H9 (cell line): ENCODE results near the gene TAS2R8. TPM values are rescaled to one million over a fixed set of nuclear protein-coding genes. Genes with fewer than 3 reads are reported as not detected.

Experiments
- DNase-seq: peaks from one replicate; pipeline ENCODE4 v3.0.0-alpha.2; 2017
- H2AFZ ChIP-seq: one replicate; pipeline ENCODE4 v1.6.1; 2013; ENCODE audit warnings: mild to moderate bottlenecking, low read length, control low read depth, moderate library complexity
- H2AK5ac ChIP-seq: 2 replicates; pipeline ENCODE4 v1.6.1; 2013; ENCODE audit warnings: low read length, control low read depth, mixed read lengths; ENCODE audit not compliant: insufficient read length
- H2BK120ac ChIP-seq: one replicate; pipeline ENCODE4 v1.6.1; 2013; ENCODE audit warnings: low read depth, mild to moderate bottlenecking, low read length, control low read depth, inconsistent platforms; ENCODE audit not compliant: poor library complexity, severe bottlenecking
- H2BK12ac ChIP-seq: 2 replicates; pipeline ENCODE4 v1.6.1; 2013; ENCODE audit warnings: low read length, control low read depth, mixed read lengths, low read depth; ENCODE audit not compliant: insufficient read length
- H2BK15ac ChIP-seq: 2 replicates; pipeline ENCODE4 v1.6.1; 2013; ENCODE audit warnings: low read depth, low read length, control low read depth
- H2BK20ac ChIP-seq: one replicate; pipeline ENCODE4 v1.6.1; 2013; ENCODE audit warnings: low read depth, mild to moderate bottlenecking, low read length, control low read depth, inconsistent platforms; ENCODE audit not compliant: poor library complexity, severe bottlenecking
- H2BK5ac ChIP-seq: 2 replicates; pipeline ENCODE4 v1.6.1; 2013; ENCODE audit warnings: low read length, control low read depth, mixed read lengths; ENCODE audit not compliant: insufficient read length
- H3K14ac ChIP-seq: 2 replicates; pipeline ENCODE4 v1.6.1; 2013; ENCODE audit warnings: low read length, control low read depth; ENCODE audit not compliant: insufficient read depth
- H3K18ac ChIP-seq: 2 replicates; pipeline ENCODE4 v1.6.1; 2013; ENCODE audit warnings: low read depth, mild to moderate bottlenecking, mixed read lengths, low read length, control low read depth; ENCODE audit not compliant: insufficient read length
- H3K23ac ChIP-seq: 2 replicates; pipeline ENCODE4 v1.6.1; 2013; ENCODE audit warnings: low read length, control low read depth, mixed read lengths, low read depth; ENCODE audit not compliant: insufficient read length
- H3K23me2 ChIP-seq: 2 replicates; pipeline ENCODE4 v1.6.1; 2013; ENCODE audit warnings: low read depth, mild to moderate bottlenecking, mixed read lengths, low read length, control low read depth; ENCODE audit not compliant: insufficient read length, poor library complexity, severe bottlenecking
- H3K27ac ChIP-seq: 2 replicates; pipeline ENCODE4 v1.5.1; 2013; ENCODE audit warnings: low read length, control low read depth, mixed read lengths, low read depth; ENCODE audit not compliant: insufficient read length
- H3K27me3 ChIP-seq: 2 replicates; pipeline ENCODE4 v1.6.1; 2013; ENCODE audit warnings: low read length, control low read depth, inconsistent platforms; ENCODE audit not compliant: insufficient read depth
- H3K4ac ChIP-seq: 2 replicates; pipeline ENCODE4 v1.6.1; 2013; ENCODE audit warnings: low read depth, mild to moderate bottlenecking, control low read depth, inconsistent platforms, low read length, moderate library complexity
- H3K4me1 ChIP-seq: 2 replicates; pipeline ENCODE4 v1.6.1; 2013; ENCODE audit warnings: low read length, control low read depth, inconsistent platforms; ENCODE audit not compliant: insufficient read depth
- H3K4me2 ChIP-seq: 2 replicates; pipeline ENCODE4 v1.6.1; 2013; ENCODE audit warnings: low read length, control low read depth, mixed read lengths; ENCODE audit not compliant: insufficient read length, insufficient read depth
- H3K56ac ChIP-seq: 2 replicates; pipeline ENCODE4 v1.6.1; 2013; ENCODE audit warnings: low read depth, mild to moderate bottlenecking, mixed read lengths, low read length, control low read depth; ENCODE audit not compliant: insufficient read length
- H3K79me1 ChIP-seq: 2 replicates; pipeline ENCODE4 v1.6.1; 2013; ENCODE audit warnings: low read depth, mild to moderate bottlenecking, moderate library complexity, low read length, control low read depth, inconsistent platforms; ENCODE audit not compliant: insufficient read depth, poor library complexity, severe bottlenecking
- H3K79me2 ChIP-seq: 2 replicates; pipeline ENCODE4 v1.6.1; 2013; ENCODE audit warnings: low read length, control low read depth, inconsistent platforms; ENCODE audit not compliant: insufficient read depth
- H3K9ac ChIP-seq: 2 replicates; pipeline ENCODE4 v1.6.1; 2013; ENCODE audit warnings: low read length, control low read depth, mixed read lengths; ENCODE audit not compliant: insufficient read length; ENCODE audit errors: extremely low read depth
- H3K9me3 ChIP-seq: one replicate; pipeline ENCODE4 v1.6.1; 2013; ENCODE audit warnings: low read depth, low read length, inconsistent platforms; ENCODE audit not compliant: control insufficient read depth
- H3T11ph ChIP-seq: one replicate; pipeline ENCODE4 v1.6.1; 2013; ENCODE audit warnings: mild to moderate bottlenecking, low read length, control low read depth, inconsistent platforms
- H4K20me1 ChIP-seq: one replicate; pipeline ENCODE4 v1.6.1; 2013; ENCODE audit not compliant: control insufficient read depth, insufficient read length, insufficient read depth
- H4K5ac ChIP-seq: 2 replicates; pipeline ENCODE4 v1.6.1; 2013; ENCODE audit warnings: low read depth, mild to moderate bottlenecking, mixed read lengths, low read length, control low read depth; ENCODE audit not compliant: insufficient read length
- H4K8ac ChIP-seq: replicated peaks from 2 replicates; pipeline ENCODE4 v1.6.1; 2013; ENCODE audit warnings: low read length, control low read depth, mixed read lengths, low read depth; ENCODE audit not compliant: insufficient read length
- H4K91ac ChIP-seq: 2 replicates; pipeline ENCODE4 v1.6.1; 2013; ENCODE audit warnings: low read depth, mild to moderate bottlenecking, moderate library complexity, mixed read lengths, low read length, control low read depth; ENCODE audit not compliant: insufficient read length
- H3K27ac Mint-ChIP-seq, 3 experiments: 2 replicates in 2 of 3; 3 replicates in 1 of 3; pipeline ENCODE4 v1.8.0; 2020 to 2021; ENCODE audit warnings: mixed read lengths in 3 of 3, mild to moderate bottlenecking in 1 of 3, moderate library complexity in 1 of 3
- H3K27me3 Mint-ChIP-seq: 2 replicates; pipeline ENCODE4 v1.8.0; 2021; ENCODE audit warnings: low read depth, mild to moderate bottlenecking, moderate library complexity, mixed read lengths
- H3K36me3 Mint-ChIP-seq, 3 experiments: 2 replicates in 2 of 3; 3 replicates in 1 of 3; pipeline ENCODE4 v1.8.0; 2020 to 2021; ENCODE audit warnings: low read depth in 3 of 3, mixed read lengths in 3 of 3; ENCODE audit not compliant: insufficient read depth in 1 of 3
- H3K4me1 Mint-ChIP-seq, 2 experiments: 2 replicates each; pipeline ENCODE4 v1.8.0; 2020; ENCODE audit warnings: mixed read lengths in 2 of 2
- H3K4me3 Mint-ChIP-seq, 2 experiments: 2 replicates in 1 of 2; 3 replicates in 1 of 2; pipeline ENCODE4 v1.8.0; 2020 to 2021; ENCODE audit warnings: mild to moderate bottlenecking in 2 of 2, mixed read lengths in 2 of 2, moderate library complexity in 1 of 2
- H3K9me3 Mint-ChIP-seq, 2 experiments: 2 replicates in 1 of 2; 3 replicates in 1 of 2; pipeline ENCODE4 v1.8.0; 2020; ENCODE audit warnings: mild to moderate bottlenecking in 2 of 2, mixed read lengths in 2 of 2, moderate library complexity in 1 of 2
- total RNA-seq: library from RNA; stranded (reverse); gene quantifications from 2 replicates; pipeline ENCODE4 v1.2.1, GENCODE V29; 2021
- TF ChIP-seq, protein P1 (sequence below): fragments of 200-600 bp; sonication (generic); conservative IDR thresholded peaks from 3 replicates; pipeline ENCODE4 v1.8.0; 2021; ENCODE audit warnings: antibody characterized with exemption, mild to moderate bottlenecking

The TAS2R8 gene
- total RNA-seq, 1 experiment from 2014 or later, result not detected

DNA sequence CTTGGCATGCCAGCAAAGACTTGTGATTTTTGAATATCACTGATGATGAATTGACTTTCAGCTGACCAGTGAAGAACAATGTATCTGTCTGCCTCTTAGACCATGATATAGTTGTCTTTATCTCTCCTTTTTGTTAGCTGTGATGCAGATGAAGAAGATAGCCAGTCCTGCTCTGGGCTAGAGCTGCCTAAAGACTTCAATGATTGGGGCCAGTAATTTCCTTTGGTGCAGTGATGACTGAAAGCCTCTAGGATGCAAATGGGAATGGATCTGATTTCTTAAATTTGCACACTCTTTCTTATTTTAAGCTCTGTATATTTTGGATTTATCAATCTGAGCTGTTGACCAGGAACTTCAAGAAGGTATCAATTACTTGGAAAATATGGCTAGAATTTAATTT, 3.0 kb upstream of the TAS2R8 start, which contains the start of gene TAS2R9:
Gene TAS2R9, minus strand, starts transcription at position 101 of the 400 bp plus-strand sequence. Its CDS starts 93 bp downstream, at position 8.
- peaks cover 10 to 18% of the 10 kb centered on the region in 2 experiments for H3K4me1 Mint-ChIP-seq
- Histone ChIP-seq H3K23ac (no peak within 1 kb of the TSS), H4K5ac (no peak within 1 kb of the TSS)

More for the DNA sequence above, 3.0 kb upstream of the TAS2R8 start, which contains the start of gene TAS2R9:
- Histone ChIP-seq H3K23me2 (no peaks in the 10 kb centered on the region), H2BK12ac (no peak within 1 kb of the TSS), H2BK15ac (no peak within 1 kb of the TSS), H3K9ac (no peak within 1 kb of the TSS), H3K4me1 (no peaks in the 10 kb centered on the region), H2AK5ac (no peak within 1 kb of the TSS), H3K27ac (no peak within 1 kb of the TSS), H3K9me3 (no peaks in the 10 kb centered on the region), H2AFZ (no peak within 1 kb of the TSS), H3K18ac (no peak within 1 kb of the TSS), H2BK5ac (no peak within 1 kb of the TSS), H3K79me1 (no peaks in the 10 kb centered on the region), H3K4me2 (no peak within 1 kb of the TSS), H3K4ac (no peak within 1 kb of the TSS), H3K56ac (no peak within 1 kb of the TSS), H3T11ph (no peak within 1 kb of the TSS), H3K14ac (no peak within 1 kb of the TSS), H2BK20ac (no peak within 1 kb of the TSS), H4K8ac (no peak within 1 kb of the TSS), H3K27me3 (no peaks in the 10 kb centered on the region), H2BK120ac (no peak within 1 kb of the TSS), H4K20me1 (no peaks in the 10 kb centered on the region), H3K79me2 (no peaks in the 10 kb centered on the region), H4K91ac (no peak within 1 kb of the TSS)
- H3K4me3 Mint-ChIP-seq, result no peak within 1 kb of the TSS
- no peaks in the 10 kb centered on the region for H3K27me3 Mint-ChIP-seq
- DNase-seq, result no peak
- H3K9me3 Mint-ChIP-seq, result no peaks in the 10 kb centered on the region
- TF ChIP-seq, protein P1, sequence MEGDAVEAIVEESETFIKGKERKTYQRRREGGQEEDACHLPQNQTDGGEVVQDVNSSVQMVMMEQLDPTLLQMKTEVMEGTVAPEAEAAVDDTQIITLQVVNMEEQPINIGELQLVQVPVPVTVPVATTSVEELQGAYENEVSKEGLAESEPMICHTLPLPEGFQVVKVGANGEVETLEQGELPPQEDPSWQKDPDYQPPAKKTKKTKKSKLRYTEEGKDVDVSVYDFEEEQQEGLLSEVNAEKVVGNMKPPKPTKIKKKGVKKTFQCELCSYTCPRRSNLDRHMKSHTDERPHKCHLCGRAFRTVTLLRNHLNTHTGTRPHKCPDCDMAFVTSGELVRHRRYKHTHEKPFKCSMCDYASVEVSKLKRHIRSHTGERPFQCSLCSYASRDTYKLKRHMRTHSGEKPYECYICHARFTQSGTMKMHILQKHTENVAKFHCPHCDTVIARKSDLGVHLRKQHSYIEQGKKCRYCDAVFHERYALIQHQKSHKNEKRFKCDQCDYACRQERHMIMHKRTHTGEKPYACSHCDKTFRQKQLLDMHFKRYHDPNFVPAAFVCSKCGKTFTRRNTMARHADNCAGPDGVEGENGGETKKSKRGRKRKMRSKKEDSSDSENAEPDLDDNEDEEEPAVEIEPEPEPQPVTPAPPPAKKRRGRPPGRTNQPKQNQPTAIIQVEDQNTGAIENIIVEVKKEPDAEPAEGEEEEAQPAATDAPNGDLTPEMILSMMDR, result no peak
- no peaks in the 10 kb centered on the region for H3K36me3 Mint-ChIP-seq
- no peak within 1 kb of the TSS for H3K27ac Mint-ChIP-seq
